HG03139 (cell line): ENCODE data around the gene HPS5.
"Not testable (repeated sequence)": the region's sequence is repeated elsewhere in the genome, so short reads cannot be mapped to it uniquely, and the experiment has no call there.

Source experiments
- ATAC-seq: cut with Tn5 transposase; IDR thresholded peaks from one replicate; pipeline ENCODE4 v1.9.1; 2021; ENCODE audit not compliant: unreplicated experiment

Gene HPS5, protein sequence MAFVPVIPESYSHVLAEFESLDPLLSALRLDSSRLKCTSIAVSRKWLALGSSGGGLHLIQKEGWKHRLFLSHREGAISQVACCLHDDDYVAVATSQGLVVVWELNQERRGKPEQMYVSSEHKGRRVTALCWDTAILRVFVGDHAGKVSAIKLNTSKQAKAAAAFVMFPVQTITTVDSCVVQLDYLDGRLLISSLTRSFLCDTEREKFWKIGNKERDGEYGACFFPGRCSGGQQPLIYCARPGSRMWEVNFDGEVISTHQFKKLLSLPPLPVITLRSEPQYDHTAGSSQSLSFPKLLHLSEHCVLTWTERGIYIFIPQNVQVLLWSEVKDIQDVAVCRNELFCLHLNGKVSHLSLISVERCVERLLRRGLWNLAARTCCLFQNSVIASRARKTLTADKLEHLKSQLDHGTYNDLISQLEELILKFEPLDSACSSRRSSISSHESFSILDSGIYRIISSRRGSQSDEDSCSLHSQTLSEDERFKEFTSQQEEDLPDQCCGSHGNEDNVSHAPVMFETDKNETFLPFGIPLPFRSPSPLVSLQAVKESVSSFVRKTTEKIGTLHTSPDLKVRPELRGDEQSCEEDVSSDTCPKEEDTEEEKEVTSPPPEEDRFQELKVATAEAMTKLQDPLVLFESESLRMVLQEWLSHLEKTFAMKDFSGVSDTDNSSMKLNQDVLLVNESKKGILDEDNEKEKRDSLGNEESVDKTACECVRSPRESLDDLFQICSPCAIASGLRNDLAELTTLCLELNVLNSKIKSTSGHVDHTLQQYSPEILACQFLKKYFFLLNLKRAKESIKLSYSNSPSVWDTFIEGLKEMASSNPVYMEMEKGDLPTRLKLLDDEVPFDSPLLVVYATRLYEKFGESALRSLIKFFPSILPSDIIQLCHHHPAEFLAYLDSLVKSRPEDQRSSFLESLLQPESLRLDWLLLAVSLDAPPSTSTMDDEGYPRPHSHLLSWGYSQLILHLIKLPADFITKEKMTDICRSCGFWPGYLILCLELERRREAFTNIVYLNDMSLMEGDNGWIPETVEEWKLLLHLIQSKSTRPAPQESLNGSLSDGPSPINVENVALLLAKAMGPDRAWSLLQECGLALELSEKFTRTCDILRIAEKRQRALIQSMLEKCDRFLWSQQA

DNA sequence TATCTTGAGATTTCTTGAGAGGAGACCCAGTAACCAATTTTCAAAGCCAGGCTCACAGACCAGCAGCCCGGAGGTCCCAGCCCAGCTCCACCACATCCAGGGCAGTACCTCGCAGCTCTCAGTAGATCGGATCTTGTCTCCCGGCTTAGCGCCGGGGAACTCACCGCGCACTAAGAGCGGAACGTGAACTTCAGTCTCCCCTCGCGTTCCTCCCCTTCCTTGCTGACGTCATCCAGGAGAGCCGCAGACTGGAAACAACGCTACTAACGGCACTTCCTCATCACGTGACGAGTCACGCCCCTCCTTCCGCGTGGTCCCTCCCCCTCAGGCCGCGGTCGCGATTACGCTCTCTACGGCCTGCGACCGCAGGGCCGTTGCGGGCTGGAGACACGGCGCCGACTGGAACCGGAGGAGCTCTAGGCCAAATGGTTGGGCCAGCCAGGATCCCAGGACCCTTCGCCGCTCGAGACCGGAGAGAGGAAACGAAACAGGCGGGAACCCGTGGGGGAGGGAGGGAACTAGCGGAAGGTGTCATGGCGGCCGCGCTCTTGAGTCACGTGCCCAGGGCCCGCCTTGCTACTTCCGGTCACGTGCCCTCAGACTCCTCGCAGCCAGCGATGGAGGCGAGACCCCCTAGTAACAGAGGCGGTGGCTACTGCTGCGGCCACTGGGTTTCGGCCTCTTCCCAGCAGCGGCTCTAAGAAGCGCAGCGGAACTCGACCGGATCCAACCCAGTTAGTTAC lies at the start of gene HPS5, which contains the start of gene GTF2H1:
HPS5 (minus strand) TSS at position 172 of the 743 bp plus-strand sequence. CDS start 4,282 bp downstream, outside the sequence.
GTF2H1 (plus strand) TSS at position 599 of the 743 bp plus-strand sequence. CDS start 10,508 bp downstream, outside the sequence.
- peak; percentile 78 for ATAC-seq

DNA sequence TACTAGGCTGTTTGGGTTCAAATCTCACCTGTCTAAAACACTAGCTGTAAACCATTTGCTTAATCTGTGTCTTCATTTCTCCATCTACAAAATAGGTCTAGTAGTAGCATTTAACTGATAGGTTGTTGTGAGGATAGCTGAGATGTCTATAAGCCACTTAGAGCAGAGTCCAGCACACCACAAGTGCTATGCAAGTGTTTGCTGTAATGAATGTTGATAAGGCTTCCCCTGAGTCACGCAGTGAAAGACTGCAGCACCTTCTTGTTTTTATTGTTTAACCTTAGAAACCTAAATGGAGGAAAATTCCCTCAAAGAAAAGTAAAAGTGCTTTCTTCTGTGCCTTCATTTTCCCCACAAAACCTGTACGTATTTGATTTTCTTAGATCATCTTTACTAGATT lies 49.3 kb upstream of the HPS5 start:
- ATAC-seq = no peak

DNA sequence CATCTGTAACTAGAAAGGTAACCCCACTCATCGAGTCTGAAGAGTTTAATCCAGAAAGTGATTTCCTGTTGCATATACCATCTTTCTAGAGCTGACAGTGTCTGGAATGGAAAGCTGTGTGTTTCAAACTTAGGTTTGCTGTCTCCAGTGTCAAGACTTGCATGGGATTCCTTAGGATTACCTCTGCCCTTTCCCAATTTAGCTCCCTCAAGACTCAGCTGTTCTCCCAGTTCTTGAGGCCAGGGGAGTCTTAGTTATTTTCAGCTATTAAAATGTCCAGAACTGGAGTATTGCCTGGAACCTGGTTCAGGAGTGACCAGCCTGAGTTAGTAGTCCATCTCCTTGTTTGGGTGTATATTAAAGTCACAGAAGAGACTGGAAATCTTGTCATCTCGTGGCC lies 47.5 kb upstream of the HPS5 start:
- no peak for ATAC-seq

DNA sequence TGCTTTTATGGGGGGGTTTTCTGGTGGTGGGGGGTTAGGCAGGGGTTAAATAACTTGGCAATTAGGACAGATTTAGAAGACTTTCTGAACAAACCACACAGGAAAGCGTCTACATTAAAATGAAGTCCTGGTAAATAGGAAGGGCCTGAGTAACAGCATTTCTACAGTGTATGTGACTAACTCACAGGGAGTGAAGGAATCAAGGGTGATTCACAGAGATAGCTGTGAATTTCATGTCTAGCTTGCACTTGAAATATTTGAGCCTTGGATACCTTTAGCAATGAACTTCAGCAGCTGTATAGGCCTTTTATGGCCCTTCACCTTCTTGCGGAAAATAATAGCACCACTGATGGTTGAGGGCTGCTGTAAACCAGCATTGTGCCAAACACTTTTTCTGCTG lies 46.3 kb upstream of the HPS5 start:
- ATAC-seq = no peak

DNA sequence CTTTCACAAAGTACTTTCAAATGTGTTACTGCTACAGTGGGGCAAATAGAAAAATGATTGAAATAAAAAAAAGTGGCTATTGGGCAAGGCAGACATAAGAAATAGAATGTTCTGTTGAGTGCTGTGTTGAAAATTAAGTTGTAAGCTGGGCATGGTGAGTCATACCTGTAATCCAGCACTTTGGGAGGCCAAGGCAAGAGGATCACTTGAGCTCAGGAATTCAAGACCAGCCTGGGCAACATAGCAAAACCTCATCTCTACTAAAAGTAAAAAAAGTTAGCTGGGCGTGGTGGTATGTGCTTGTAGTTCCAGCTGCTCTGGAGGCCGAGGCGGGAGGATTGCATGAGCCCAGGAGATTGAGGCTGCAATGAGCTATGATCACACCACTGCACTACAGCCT lies 45.5 kb upstream of the HPS5 start:
- ATAC-seq = no peak

DNA sequence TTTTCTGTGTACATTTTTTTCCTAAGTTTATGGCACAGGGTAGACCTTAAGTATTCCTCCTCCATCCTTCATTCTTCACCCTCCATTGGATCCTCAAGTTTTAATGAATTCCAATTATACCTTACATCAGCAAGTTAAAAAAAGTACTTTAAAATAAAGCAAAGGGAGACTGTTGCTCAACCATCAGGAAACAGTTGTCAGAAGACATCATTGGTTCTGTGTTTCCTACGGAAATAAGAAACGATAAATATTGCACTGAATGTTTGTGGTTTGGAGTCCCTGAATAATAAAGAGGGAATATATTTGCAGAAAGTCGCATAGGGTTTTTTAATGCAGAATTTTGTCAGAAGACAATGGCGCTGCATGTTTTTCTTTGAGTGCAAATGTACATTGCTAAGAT lies 44.3 kb upstream of the HPS5 start:
- no peak for ATAC-seq

DNA sequence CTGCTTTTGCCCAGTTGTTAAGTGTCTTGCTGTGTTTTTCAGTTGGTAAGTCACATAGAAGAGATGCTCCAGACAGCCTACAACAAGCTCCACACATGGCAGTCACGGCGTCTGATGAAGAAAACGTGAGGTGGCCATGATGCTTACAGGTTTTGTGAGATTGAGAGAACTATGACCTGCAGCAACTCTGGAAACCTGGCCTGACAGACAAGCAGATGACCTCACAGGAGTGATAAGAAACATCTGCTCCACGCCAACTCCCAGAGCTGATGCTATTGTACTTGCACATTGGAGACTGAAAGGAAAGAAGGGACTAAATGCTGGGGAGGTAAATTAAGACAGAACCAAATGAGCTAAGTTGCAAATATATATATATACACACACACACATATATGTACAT lies 43.8 kb upstream of the HPS5 start:
- ATAC-seq = no peak

DNA sequence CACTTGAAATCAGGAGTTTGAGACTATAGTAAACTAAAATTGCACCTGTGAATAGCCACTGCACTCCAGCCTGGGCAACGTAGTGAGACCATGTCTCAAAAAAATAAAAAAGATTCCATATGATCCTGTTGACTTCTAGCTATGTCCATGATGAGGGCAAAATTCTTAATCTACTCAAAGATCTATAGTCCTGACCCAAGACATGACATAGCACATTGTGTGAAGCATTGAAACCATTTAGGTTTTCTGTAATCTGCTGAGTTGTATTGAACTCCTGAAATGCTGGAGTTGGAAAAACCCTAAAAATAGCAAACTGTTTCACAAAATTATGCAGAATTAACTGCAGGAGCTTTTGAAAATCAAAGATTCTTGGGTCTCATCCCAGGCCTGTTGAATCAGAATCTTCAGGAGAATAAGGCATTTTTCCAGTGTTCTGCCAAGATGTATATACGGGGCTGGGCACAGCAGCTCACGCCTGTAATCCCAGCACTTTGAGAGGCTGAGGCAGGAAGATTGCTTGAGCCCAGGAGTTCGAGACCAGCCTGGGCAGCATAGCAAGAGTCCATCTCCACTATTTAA lies 42.6 kb upstream of the HPS5 start:
- no peak for ATAC-seq

DNA sequence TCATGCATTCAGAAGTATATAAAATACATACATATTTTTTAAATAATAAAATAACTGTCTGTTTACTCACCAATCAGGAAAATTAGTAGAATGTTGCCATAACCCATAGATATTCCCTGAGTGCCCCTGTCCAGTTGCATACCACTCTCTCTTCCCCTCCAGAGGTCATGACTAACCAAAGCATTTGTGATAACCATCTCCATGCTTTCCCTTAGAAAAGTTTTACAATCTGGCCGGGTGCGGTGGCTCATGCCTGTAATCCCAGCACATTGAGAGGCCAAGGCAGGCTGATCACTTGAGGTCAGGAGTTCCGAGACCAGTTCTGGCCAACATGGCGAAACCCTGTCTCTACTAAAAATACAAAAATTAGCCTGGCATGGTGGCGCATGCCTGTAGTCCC lies 39.2 kb upstream of the HPS5 start:
- no peak for ATAC-seq

DNA sequence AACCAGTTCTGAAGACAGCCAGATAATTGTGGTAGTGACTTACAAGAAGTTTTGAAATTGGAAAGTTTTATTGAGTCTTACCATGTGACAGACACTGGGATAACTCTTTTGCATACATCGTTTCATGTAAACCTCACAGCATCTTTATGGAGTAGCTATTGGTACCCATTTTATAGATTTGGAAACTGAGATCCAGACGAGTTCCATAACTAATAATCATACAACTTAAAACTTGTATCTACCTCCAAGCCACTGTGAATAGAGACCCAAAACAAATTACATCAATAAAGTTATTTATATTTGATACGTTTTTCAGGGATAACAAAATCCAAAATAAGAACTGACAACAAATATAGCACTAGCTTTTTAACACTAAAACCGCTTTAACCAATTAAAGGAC lies 36.7 kb upstream of the HPS5 start:
- ATAC-seq = no peak

DNA sequence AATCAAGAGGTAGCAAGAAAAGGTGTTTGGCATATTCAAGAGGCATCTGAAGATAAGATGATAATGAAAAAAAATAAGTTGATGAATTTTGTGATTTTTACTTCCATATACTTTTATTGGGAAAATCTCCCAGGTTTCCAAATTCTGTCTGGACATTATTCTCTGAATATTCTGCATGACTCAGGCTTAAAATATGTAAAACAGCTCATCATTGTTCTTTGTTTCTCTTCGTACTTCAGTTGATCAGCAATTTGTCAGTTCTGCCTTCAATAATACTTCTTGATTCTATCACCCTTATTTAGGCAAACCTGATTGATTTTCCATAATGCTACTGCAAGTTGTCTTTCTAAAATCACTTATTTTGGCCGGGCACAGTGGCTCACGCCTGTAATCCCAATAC lies 30.6 kb upstream of the HPS5 start:
- ATAC-seq = no peak

DNA sequence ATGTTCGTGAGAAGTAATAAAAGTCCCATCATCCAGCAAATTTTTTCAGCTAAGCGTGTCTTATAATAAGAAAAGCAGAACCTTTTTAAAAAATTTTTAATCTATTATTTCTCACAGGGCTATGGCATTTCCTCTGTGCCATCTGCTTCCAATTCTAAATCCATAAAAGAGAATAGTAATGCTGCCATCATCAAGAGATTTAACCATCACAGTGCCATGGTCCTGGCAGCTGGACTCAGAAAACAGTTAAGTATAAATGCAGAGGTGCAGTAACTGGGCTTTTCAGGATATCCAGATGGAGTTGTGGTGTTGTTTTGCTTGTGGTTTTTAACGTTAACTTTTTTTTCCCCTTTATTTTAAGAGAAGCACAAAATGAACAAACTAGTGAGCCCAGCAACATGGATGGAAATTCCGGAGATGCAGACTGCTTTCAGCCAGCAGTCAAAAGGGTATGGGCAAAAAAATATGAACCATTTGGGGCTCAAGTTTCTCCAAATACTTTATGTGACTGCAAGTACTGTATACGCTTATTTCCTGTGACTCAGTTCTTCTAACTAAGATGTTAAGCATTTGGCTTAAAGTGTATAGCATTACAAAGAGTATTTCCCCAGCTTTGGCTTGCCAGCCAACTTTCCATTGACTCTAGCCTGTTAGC lies 25.7 kb upstream of the HPS5 start:
- no peak for ATAC-seq

DNA sequence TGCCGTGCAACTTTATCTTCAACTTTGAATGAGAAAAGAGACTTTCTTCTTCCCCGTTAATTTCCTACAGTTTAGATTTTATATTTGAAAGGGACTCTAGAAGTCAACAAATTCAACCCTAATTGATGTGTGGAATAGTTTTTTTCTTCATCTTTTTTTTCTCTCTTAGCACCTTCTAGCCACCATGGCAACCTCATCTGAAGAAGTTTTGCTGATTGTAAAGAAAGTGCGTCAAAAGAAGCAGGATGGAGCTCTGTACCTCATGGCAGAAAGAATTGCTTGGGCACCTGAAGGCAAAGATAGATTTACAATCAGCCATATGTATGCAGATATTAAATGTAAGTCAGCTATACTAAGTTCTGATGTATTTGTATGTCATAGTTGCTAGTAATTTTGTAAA lies 11.0 kb upstream of the HPS5 start:
- no peak for ATAC-seq

DNA sequence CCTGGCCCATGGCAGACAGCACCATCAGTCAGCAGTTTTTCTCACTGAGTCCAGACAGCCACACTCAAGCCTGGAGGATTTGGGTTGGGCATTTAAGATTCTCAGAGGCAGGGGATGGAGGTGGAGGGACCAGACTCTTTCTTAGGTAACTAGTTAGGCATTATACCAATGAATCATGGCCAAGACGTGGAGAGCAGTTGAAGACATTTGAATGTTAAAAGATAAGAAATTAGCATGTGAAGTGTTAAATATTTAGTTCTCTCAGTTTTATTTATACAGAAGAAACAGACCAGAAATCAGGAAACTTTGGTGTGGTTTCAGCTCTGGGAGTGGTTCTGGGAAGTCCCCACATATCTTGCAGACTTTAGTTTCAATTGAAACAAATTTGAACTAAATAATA lies 10.4 kb upstream of the HPS5 start:
- ATAC-seq = no peak

DNA sequence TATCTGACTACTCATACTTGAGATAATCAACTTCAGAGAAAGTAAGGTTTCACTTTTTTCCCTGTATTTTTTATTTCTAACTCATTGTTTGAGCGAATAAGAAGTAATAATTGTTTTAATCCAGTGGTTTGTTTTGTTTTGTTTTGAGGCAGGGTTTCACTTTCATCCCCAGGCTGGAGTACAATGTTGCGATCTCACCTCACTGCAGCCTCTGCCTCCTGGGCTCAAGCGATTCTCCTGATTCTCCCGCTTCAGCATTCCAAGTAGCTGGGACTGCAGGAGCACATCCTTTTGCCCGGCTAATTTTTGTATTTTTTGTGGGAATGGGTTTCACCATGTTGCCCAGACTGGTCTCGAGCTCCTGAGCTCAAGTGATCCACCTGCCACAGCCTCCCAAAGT lies 9.0 kb upstream of the HPS5 start:
- no peak for ATAC-seq

DNA sequence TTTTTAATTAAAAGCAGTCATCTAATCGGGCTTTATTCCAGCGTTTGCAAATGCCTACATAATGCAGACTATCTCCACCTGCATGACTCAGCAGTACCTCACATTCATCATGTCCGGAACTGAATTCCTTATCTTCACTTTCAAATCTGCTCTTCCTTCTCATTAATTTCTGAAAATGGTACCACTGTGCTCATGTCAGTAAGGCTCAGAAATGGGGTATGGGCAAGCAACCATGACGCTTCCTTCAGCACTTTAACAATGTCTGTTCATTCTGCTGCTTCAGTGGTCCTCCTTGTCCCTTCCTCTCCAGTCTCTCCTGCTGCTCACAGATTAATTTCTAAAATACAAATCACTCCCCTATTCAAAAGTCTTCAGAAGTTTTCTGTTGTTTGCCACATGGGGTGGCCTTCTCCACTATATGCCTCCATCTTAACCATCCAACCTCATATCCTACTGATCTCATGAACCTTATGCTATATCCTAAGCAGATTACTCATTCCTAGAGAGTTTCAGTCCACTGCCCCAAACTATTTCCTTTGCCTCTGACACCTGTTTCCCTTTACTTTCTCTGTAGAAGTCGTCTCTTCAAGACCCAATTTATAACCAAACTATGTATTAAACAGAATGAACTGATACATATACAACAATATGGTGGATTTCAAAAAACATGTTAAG lies 7.4 kb upstream of the HPS5 start:
- peak; percentile 65 for ATAC-seq

DNA sequence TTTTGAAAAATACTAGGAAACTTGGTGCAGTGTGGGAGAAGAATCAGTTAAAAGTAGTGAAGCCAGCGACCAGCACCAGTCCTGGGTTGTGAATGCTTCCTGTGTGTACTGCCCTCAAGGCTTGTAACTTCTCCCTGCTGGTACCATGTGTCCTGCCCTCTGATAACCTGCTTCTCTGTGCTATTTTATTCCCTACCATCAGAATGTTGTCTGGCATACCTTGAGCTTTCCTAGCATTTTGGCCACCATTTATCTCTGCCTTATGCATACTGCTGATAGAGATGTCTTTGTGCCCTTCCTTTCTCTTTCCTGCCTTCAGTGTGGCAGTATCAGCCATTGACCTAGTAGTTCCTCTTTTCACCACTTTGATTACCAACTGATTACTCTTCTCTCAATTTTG lies 2.4 kb upstream of the HPS5 start:
- ATAC-seq = no peak

DNA sequence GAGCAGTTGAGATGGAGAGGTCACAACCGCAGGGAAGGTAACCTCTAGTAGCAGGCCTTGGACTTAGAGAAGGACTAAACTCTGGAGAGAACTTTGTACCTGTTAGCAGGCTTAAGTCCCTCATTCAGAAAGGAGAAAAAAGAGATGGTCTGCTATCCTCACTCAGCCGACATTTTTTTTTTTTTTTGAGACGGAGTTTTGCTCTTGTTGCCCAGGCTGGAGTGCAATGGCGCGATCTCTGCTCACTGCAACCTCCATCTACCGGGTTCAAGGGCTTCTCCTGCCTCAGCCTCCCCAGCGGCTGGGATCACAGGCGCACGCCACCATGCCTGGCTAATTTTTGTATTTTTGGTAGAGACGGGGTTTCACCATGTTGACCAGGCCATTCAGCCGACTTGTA lies 1.9 kb upstream of the HPS5 start:
- not testable (repeated sequence) for ATAC-seq

DNA sequence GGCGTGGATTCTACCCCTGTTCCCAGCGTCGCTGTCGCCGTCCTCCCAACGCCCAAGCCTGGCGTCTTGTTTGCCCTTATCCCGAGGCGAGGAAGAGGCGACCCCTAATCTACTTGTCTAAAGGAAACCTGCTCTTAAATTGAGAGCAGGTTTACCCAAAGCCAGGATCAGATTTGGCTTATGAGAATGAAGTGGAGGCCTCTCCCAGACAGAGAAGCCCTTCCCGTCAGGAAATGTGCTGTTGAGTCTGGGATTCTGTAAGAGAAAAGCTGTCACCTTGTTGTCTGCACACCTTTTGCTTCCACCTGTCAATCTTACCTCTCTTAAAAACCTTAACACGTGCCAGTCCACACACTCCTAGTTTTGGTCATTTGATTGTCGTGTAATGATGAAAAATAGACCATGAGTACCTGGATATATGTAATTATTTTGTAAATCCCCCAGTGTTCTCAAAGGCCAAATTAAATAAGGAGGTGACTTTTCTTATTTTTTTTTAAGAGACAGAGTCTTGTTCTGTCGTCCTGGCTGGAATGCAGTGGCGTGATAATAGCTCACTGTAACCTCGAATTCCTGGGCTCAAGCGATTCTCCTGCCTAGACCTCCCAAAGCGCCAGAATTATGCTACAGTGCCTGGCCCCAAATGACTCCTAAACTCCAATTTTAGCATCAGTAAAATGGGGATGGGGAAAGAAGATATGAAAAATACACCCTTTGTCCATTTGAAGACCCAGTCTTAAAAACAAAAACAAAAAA lies 1.1 kb upstream of the HPS5 start:
- ATAC-seq = no peak
